HFFc6 (cell line): ENCODE measurements around the gene WDR38. TPM values are rescaled to one million over a fixed set of nuclear protein-coding genes. Genes with fewer than 3 reads are reported as not detected.
"Not testable (repeated sequence)": the region's sequence is repeated elsewhere in the genome, so short reads cannot be mapped to it uniquely, and the experiment has no call there.

Experiments used
- DNase-seq: peaks from one replicate; pipeline ENCODE4 v3.0.0-alpha.2; 2018
- H3K27ac Mint-ChIP-seq: 2 replicates; pipeline ENCODE4 v1.8.0; 2020; ENCODE audit warnings: mild to moderate bottlenecking, mixed read lengths
- H3K27me3 Mint-ChIP-seq: 2 replicates; pipeline ENCODE4 v1.8.0; 2021; ENCODE audit warnings: mild to moderate bottlenecking, moderate library complexity, mixed read lengths; ENCODE audit not compliant: insufficient read depth
- H3K36me3 Mint-ChIP-seq: 2 replicates; pipeline ENCODE4 v1.8.0; 2021; ENCODE audit warnings: low read depth, mixed read lengths
- H3K4me1 Mint-ChIP-seq: 2 replicates; pipeline ENCODE4 v1.8.0; 2020; ENCODE audit warnings: low read depth, mixed read lengths
- H3K4me3 Mint-ChIP-seq: 2 replicates; pipeline ENCODE4 v1.8.0; 2020; ENCODE audit warnings: mild to moderate bottlenecking, moderate library complexity, mixed read lengths
- H3K9me3 Mint-ChIP-seq: 2 replicates; pipeline ENCODE4 v1.8.0; 2020; ENCODE audit warnings: mild to moderate bottlenecking, mixed read lengths
- CTCF ChIP-seq: fragments of 200-600 bp; sonication (generic); IDR thresholded peaks from 2 replicates; pipeline ENCODE4 v1.5.0; 2021; ENCODE audit warnings: antibody characterized with exemption, mild to moderate bottlenecking
- total RNA-seq, 6 experiments: library from RNA; stranded (reverse); fragmentation: NEBNext Ultra II Directional; extraction: Animal tissue kit (Norgen Biotek cat#: 25700); gene quantifications; 2 replicates in 1 of 6; 3 replicates in 5 of 6; pipeline ENCODE4 v1.2.3, GENCODE V29; 2021

The WDR38 gene
- total RNA-seq, 6 experiments from 2014 or later: not detected

GRCh38 chr9:124835026-124835557 is 18.2 kb upstream of the WDR38 start:
- TF ChIP-seq CTCF: no peak
- no peak overlapping the region; the same call in 1 of the 2 replicates for H3K27ac Mint-ChIP-seq
- H3K9me3 Mint-ChIP-seq: no peaks in the 10 kb centered on the region

DNA sequence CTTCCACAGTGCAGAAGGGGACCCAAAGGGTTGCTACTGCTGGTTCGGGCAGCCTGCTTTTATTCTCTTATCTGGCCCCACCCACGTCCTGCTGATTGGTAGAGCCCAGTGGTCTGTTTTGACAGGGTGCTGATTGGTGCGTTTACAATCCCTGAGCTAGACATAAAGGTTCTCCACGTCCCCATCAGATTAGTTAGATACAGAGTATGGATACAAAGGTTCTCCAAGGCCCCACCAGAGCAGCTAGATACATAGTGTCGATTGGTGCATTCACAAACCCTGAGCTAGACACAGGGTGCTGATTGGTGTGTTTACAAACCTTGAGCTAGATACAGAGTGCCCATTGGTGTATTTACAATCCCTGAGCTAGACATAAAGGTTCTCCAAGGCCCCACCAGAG is 15.1 kb upstream of the WDR38 start:
- peaks cover 11% of the 10 kb centered on the region for H3K27me3 Mint-ChIP-seq
- H3K27ac Mint-ChIP-seq, H3K36me3 Mint-ChIP-seq, DNase-seq, H3K4me3 Mint-ChIP-seq, H3K9me3 Mint-ChIP-seq: not testable (repeated sequence)
- peaks cover 18% of the 10 kb centered on the region for H3K4me1 Mint-ChIP-seq

More at GRCh38 chr9:124835026-124835557, 18.2 kb upstream of the WDR38 start:
- H3K27me3 Mint-ChIP-seq: peaks cover 11% of the 10 kb centered on the region
- H3K36me3 Mint-ChIP-seq: no peaks in the 10 kb centered on the region
- peaks cover 18% of the 10 kb centered on the region for H3K4me1 Mint-ChIP-seq
- H3K4me3 Mint-ChIP-seq: no peak overlapping the region
- DNase-seq: peak; percentile 50

DNA sequence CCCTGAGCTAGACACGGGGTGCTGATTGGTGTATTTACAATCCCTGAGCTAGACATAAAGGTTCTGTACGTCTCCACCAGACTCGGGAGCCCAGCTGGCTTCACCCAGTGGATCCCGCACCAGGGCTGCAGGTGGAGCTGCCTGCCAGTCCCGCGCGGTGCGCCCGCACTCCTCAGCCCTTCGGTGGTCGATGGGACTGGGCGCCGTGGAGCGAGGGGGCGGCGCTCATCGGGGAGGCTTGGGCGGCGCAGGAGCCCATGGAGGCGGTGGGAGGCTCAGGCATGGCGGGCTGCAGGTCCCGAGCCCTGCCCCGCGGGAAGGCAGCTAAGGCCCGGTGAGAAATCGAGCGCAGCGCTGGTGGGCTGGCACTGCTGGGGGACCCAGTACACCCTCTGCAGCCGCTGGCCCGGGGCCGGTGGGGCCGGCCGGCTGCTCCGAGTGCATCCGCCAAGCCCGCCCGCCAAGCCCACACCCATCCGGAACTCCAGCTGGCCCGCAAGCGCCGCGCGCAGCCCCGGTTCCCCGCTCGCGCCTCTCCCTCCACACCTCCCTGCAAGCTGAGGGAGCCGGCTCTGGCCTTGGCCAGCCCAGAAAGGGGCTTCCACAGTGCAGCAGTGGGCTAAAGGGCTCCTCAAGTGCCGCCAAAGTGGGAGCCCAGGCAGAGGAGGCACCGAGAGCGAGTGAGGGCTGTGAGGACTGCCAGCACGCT is 14.5 kb upstream of the WDR38 start:
- Mint-ChIP-seq H3K4me1 (peaks cover 18% of the 10 kb centered on the region), H3K27me3 (peaks cover 11% of the 10 kb centered on the region)
- DNase-seq, H3K4me3 Mint-ChIP-seq, H3K36me3 Mint-ChIP-seq, H3K27ac Mint-ChIP-seq, H3K9me3 Mint-ChIP-seq: not testable (repeated sequence)

- peaks cover 10% of the 10 kb centered on the region for H3K4me1 Mint-ChIP-seq
- no peaks in the 10 kb centered on the region for H3K9me3 Mint-ChIP-seq
- peaks cover 13% of the 10 kb centered on the region for H3K27me3 Mint-ChIP-seq
- no peak overlapping the region for H3K4me3 Mint-ChIP-seq
- peak; percentile 73 for TF ChIP-seq CTCF
- no peaks in the 10 kb centered on the region for H3K36me3 Mint-ChIP-seq
- no peak overlapping the region for H3K27ac Mint-ChIP-seq
- DNase-seq: no peak
These were observed 13.5 kb upstream of the WDR38 start for GRCh38 chr9:124839612-124840299.

DNA sequence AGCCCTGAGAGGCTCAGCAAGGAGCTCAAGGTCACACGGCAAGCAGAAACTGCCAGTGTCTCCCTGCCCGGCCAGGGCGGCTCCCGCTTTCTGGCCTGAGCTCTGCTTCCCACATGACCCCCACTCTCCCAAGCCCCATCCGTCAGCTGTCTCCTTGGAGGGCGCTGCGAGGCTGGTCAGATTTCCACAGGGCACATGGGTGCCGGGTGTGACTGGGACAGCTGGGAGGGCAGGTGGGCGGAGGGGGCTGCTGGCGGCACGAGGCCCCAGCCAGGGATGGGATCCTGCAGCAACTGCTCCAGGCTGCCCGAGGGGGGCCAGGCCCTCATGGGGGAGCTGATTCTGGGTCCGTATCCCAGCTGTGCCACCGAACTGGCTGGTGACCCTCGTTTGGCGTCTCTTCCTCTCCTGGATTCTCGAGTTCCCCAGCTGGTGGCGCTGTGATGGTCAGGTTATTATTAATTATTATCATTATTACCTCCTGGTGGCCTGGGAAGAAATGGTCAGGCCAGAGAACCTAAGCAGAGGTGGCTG is 12.9 kb upstream of the WDR38 start:
- no peak for DNase-seq
- H3K27ac Mint-ChIP-seq: no peak overlapping the region
- TF ChIP-seq CTCF: peak; percentile 68

DNA sequence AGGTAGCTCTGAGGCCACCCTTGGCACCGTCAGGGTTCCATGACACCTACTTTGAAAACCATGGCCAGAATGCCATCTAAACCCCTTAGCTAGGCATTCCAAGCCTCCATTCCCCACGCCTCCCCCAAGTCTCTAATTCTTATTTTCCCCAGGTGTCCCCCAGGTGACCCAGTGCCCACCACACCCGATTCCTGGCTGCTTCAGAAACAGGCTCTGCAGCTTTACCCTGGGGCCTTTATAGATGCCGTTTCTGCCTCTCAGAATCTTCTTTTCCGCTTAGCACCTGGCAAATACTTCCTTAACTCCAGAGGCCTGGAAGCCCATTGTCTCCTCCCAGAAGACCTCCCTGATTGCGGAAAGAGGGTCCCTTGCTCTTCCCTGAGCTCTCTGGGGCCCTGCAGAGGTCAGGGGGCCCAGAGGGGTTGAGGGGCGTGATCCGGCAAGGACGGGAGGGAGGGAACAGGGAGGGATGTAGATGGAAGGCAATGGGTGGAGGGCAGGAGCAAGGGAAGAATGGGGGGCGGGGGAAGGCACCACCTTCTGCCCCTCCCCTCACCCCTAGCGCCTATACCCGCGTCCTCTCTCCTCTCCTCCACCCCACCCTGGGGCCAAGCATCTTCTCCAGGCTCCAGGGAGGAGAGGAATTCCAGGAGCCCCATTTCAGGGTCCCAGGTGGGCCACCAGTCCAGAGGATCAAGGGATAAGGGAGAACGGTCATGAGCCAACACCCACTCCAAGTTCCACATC is 12.0 kb upstream of the WDR38 start:
- Mint-ChIP-seq H3K27me3 (peaks cover 15% of the 10 kb centered on the region), H3K27ac (no peak overlapping the region), H3K9me3 (no peaks in the 10 kb centered on the region), H3K4me3 (no peak overlapping the region), H3K36me3 (no peaks in the 10 kb centered on the region), H3K4me1 (no peaks in the 10 kb centered on the region)
- no peak for DNase-seq
- no peak for TF ChIP-seq CTCF

More for the DNA sequence above, 12.9 kb upstream of the WDR38 start:
- H3K4me3 Mint-ChIP-seq: no peak overlapping the region
- H3K27me3 Mint-ChIP-seq: peaks cover 13% of the 10 kb centered on the region
- peaks cover 4% of the 10 kb centered on the region for H3K4me1 Mint-ChIP-seq
- H3K9me3 Mint-ChIP-seq: no peaks in the 10 kb centered on the region
- no peaks in the 10 kb centered on the region for H3K36me3 Mint-ChIP-seq
